Stimulated activated CD8-positive, alpha-beta memory T cell treated with anti-CD3 and anti-CD28 coated beads, Interleukin-7, amount 100 ng/mL, for 4 hours (primary cell): Measurements from ENCODE around the gene GOLGA8R.
"Not testable (repeated sequence)": the region's sequence is repeated elsewhere in the genome, so short reads cannot be mapped to it uniquely, and the experiment has no call there.

Experiments used
- DNase-seq, 2 donors: peaks; one replicate each; pipeline ENCODE4 v3.0.0-alpha.2; 2020; ENCODE audit warnings: low read depth in 2 of 2

Gene GOLGA8R, protein sequence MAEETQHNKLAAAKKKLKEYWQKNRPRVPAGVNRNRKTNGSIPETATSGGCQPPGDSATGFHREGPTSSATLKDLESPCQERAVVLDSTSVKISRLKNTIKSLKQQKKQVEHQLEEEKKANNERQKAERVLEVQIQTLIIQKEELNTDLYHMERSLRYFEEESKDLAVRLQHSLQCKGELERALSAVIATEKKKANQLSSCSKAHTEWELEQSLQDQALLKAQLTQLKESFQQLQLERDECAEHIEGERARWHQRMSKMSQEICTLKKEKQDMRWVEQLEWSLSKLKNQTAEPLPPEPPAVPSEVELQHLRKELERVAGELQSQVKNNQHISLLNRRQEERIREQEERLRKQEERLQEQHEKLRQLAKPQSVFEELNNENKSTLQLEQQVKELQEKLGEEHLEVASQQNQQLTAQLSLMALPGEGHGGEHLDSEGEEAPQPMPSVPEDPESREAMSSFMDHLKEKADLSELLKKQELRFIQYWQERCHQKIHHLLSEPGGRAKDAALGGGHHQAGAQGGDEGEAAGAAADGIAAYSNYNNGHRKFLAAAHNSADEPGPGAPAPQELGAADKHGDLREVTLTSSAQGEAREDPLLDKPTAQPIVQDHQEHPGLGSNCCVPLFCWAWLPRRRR

DNA sequence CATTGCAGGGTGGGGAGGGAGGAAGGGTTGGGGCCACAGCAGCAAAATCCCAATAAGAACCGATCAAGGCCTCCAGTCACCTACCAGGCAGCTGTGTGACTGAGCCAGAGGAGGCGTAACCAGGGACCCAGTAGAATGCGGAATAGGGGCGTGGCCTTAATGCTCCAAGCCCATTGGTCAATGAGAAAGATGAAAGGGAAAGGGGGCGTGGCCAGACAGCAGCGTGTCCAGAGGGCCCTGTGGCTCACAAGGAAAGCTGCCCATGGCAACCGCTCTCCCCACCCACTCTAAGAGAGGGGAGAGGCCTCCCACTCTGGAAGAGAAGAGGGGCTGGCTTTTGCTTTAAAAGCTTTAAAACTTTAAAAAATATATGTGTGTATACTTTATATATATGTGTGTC is at the start of gene GOLGA8R:
GOLGA8R (minus strand) TSS at position 101 of the 400 bp plus-strand sequence; CDS start at position 3, 98 bp downstream.
- DNase-seq: not testable (repeated sequence)

DNA sequence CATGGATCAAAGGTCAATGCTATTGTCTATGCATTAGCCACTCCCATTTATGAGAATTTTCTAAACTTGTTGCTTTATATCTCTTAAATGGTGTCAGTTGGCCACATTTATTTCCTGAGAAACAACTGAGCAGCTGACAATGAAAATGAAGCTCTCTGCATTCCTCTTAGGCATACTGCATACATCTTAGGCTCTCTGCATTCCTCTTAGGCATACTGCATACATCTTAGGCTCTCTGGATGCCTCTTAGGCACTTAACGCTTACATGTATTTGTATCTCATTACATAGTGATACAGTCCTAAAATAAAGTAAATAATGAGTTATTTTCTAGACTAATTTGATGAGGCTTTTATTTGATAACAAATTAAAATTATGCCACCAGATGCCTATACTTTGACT is 49.8 kb upstream of the GOLGA8R start:
- not testable (repeated sequence) for DNase-seq

- DNase-seq: not testable (repeated sequence)
Observed at GRCh38 chr15:30462176-30462575, 48.1 kb upstream of the GOLGA8R start.

DNA sequence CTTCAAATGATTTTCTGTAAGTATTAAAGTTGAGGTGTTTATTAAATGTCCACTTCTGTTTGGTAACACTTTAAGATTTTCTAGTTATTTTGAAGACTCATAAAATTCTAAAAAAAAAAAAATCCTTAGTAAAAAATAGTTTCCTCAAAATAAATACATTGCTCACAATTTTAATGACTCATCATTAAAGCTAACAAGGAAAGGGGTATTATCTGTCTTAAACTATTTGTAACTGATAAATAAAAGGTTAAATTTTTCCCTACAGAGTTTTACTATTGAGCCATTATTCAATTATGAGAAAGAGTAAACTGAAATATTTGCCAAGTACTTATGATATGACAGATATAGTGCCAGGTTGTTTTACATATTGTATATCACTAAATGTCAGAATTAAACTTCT is 38.6 kb upstream of the GOLGA8R start:
- not testable (repeated sequence) for DNase-seq

DNA sequence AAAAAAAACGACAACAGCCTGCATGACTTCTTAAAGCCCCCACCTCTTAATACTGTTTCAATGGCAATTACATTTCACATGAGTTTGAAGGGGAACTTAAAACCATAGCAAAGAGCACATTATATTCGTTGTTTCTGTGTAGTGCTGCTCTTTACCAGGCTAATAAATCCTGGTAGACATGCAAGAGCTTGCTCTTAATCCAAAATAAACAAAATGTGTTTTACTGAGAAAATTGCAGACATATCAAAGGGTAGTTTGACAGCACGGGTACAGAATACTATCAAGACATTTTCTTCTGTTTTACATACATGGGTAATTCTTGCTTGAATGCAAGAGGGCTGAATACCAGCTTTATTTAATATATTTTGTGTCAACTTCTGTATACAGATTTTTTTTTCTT is 24.3 kb upstream of the GOLGA8R start:
- not testable (repeated sequence) for DNase-seq

DNA sequence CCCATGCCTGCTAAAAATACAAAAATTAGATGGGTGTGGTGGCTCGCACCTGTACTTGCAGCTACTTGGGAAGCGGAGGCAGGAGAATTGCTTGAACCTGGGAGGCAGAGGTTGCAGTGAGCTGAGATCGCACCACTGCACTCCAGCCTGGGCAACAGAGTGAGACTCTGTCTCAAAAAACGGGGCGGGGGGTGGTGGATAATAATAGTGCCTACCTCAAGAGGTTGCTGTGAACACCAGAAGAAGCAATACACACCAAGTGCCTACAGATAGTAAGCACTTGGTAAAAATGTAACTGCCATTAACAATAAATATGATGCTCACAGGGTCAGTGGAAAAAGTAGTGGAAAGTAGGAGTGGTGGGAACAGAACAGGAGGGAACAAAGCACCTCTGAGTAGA is 21.8 kb upstream of the GOLGA8R start:
- not testable (repeated sequence) for DNase-seq

- DNase-seq: not testable (repeated sequence)
Observed at GRCh38 chr15:30420723-30421122, 6.7 kb upstream of the GOLGA8R start.

- DNase-seq: not testable (repeated sequence)
Observed at GRCh38 chr15:30407636-30408035, 6.4 kb downstream of the GOLGA8R start.

GRCh38 chr15:30398988-30399387 is 15.1 kb downstream of the GOLGA8R start:
- peak; percentile 11 to 51 for DNase-seq

GRCh38 chr15:30393664-30393991 is 20.4 kb downstream of the GOLGA8R start:
- not testable (repeated sequence) for DNase-seq

- not testable (repeated sequence) for DNase-seq
Observed at GRCh38 chr15:30392766-30393663, 21.0 kb downstream of the GOLGA8R start, which contains the start of gene CHRFAM7A. Gene CHRFAM7A (minus strand): TSS chr15:30393540. CDS start chr15:30383351, 10,189 bp downstream.

DNA sequence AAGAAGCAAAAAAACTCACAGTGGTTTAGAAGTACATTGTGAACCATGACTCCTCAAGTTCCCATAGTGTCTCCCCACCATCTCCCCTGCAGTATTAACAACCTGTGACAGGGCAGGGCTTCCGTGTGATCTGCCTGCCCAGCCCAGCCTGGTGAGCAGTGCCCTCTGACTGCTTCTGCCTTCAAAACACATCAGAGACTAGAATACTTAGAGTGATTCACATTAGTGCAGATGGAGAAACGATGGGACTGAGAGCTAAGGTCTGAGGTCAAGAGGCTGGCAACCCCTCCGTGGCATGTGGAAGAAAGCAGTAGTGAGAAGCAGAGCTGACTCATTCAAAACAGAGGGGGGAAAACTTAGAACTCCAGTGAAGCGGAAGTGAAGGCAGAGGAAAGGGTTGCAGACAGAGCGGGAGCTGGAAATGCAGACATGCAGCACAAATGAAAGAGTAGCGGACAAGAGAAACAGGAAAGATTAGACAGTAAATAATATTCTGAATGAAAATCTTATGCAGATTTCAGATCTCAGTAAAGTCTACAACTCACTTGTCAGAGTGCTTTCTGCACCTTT is 27.7 kb downstream of the GOLGA8R start:
- DNase-seq: not testable (repeated sequence)

DNA sequence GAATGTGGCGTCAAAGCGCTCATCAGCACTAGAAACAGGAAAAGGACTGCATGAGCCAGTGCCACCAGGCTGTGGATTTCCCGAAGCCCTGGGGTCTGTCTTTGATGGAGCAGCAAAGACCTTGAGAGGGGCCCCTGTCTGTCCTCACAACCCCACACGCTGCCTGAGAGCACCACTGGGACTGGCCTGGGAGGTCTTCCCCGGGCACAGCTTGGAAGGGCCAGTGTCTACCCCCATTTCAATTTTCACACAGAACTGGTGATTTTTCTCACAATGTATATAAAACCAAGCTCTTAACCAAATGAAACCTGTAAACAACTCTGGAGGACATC is 37.0 kb downstream of the GOLGA8R start:
- not testable (repeated sequence) for DNase-seq

GRCh38 chr15:30376375-30377081 is 37.5 kb downstream of the GOLGA8R start:
- DNase-seq: not testable (repeated sequence)

- not testable (repeated sequence) for DNase-seq
Observed at GRCh38 chr15:30375872-30376271, 38.2 kb downstream of the GOLGA8R start.

GRCh38 chr15:30374862-30375261 is 39.2 kb downstream of the GOLGA8R start:
- not testable (repeated sequence) for DNase-seq

GRCh38 chr15:30368271-30368670 is 45.8 kb downstream of the GOLGA8R start:
- DNase-seq: not testable (repeated sequence)

GRCh38 chr15:30367246-30367645 is 46.8 kb downstream of the GOLGA8R start:
- not testable (repeated sequence) for DNase-seq

GRCh38 chr15:30361404-30361803 is 52.7 kb downstream of the GOLGA8R start:
- not testable (repeated sequence) for DNase-seq

GRCh38 chr15:30360990-30361389 is 53.1 kb downstream of the GOLGA8R start:
- DNase-seq: not testable (repeated sequence)

GRCh38 chr15:30355043-30355442 is 59.0 kb downstream of the GOLGA8R start:
- DNase-seq: not testable (repeated sequence)
